OCI-LY7 (cell line): ENCODE data around the gene NBEAL2. TPM values are rescaled to one million over a fixed set of nuclear protein-coding genes. Genes with fewer than 3 reads are reported as not detected.

Experiments
- BruUV-seq: library from RNA; stranded (reverse); fragments of 400-500 nt; replicated peaks from 2 replicates; lab custom pipeline; 2021; lab: Mats Ljungman, UMichigan
- CTCF ChIA-PET: fragments of 300-600 bp; sonication (Branson Sonifier 250); formaldehyde crosslinking; loops from one replicate; lab custom pipeline; 2022; ENCODE audit warnings: antibody characterized with exemption; ENCODE audit not compliant: unreplicated experiment; lab: Charles Lee
- POLR2A ChIA-PET: fragments of 300-600 bp; sonication (Branson Sonifier 250); formaldehyde crosslinking; loops from one replicate; lab custom pipeline; 2022; ENCODE audit warnings: antibody characterized with exemption; lab: Charles Lee
- DNase-seq: peaks from one replicate; pipeline ENCODE4 v3.0.0-alpha.2; 2015; ENCODE audit warnings: low spot score
- H2AFZ ChIP-seq: fragments of 200-600 bp; sonication (generic), shearing (Covaris generic); 2 replicates; pipeline ENCODE4 v1.6.1; 2014; ENCODE audit warnings: mild to moderate bottlenecking, antibody characterized with exemption, low read length, moderate library complexity
- H3K27ac ChIP-seq: fragments of 200-600 bp; sonication (generic); 2 replicates; pipeline ENCODE4 v1.5.1; 2014; ENCODE audit warnings: mixed run types, low read depth, mild to moderate bottlenecking, moderate library complexity, low read length, inconsistent platforms; ENCODE audit not compliant: poor library complexity, severe bottlenecking
- H3K36me3 ChIP-seq: fragments of 200-600 bp; sonication (generic); 2 replicates; pipeline ENCODE4 v1.6.1; 2014; ENCODE audit warnings: mild to moderate bottlenecking, antibody characterized with exemption, low read length, moderate library complexity, mixed read lengths; ENCODE audit not compliant: insufficient read depth
- H3K4me1 ChIP-seq: fragments of 200-600 bp; sonication (generic); 2 replicates; pipeline ENCODE4 v1.5.1; 2014; ENCODE audit warnings: mild to moderate bottlenecking, low read length; ENCODE audit not compliant: insufficient read depth, poor library complexity, severe bottlenecking
- H3K4me2 ChIP-seq: fragments of 200-600 bp; sonication (generic); 2 replicates; pipeline ENCODE4 v1.6.1; 2014; ENCODE audit warnings: mild to moderate bottlenecking, low read length
- H3K4me3 ChIP-seq: fragments of 200-600 bp; sonication (generic); 2 replicates; pipeline ENCODE4 v1.5.1; 2014; ENCODE audit warnings: mild to moderate bottlenecking, low read depth, low read length; ENCODE audit not compliant: poor library complexity, severe bottlenecking
- H3K79me2 ChIP-seq: fragments of 200-600 bp; sonication (generic); 2 replicates; pipeline ENCODE4 v1.6.1; 2016; ENCODE audit warnings: low read depth, mild to moderate bottlenecking, low read length, moderate library complexity, mixed read lengths; ENCODE audit not compliant: insufficient read depth
- H3K9me2 ChIP-seq: fragments of 200-600 bp; sonication (generic); 2 replicates; pipeline ENCODE4 v1.6.1; 2016; ENCODE audit warnings: mild to moderate bottlenecking, low read length, mixed read lengths; ENCODE audit not compliant: insufficient read depth
- H3K9me3 ChIP-seq: fragments of 200-600 bp; sonication (generic); 2 replicates; pipeline ENCODE4 v1.6.1; 2014; ENCODE audit warnings: mild to moderate bottlenecking, mixed run types, low read length, mixed read lengths
- H4K20me1 ChIP-seq: fragments of 200-600 bp; sonication (generic); 2 replicates; pipeline ENCODE4 v1.6.1; 2014; ENCODE audit warnings: mild to moderate bottlenecking, antibody characterized with exemption, low read length, moderate library complexity, mixed read lengths; ENCODE audit not compliant: insufficient read depth
- CTCF ChIP-seq: fragments of 200-600 bp; sonication (generic); conservative IDR thresholded peaks from 2 replicates; pipeline ENCODE4 v1.5.1; 2014; ENCODE audit warnings: mild to moderate bottlenecking, antibody characterized with exemption, low read length, moderate library complexity, mixed read lengths
- EZH2phosphoT487 ChIP-seq: fragments of 200-600 bp; sonication (generic); IDR thresholded peaks from 2 replicates; pipeline ENCODE4 v1.6.1; 2018; ENCODE audit warnings: low read depth, borderline replicate concordance, mild to moderate bottlenecking, mixed run types, antibody characterized with exemption, low read length, moderate library complexity, mixed read lengths
- intact Hi-C: fragments of 100-400 bp; cut with micrococcal nuclease; formaldehyde crosslinking; loops from one replicate; pipeline ENCODE4 v1.10.0; 2022; ENCODE audit not compliant: unreplicated experiment
- total RNA-seq, 2 experiments: library from RNA; depleted of rRNA in 1 of 2; stranded (reverse); fragments of >200 nt in 1 of 2; shearing (Covaris generic) in 1 of 2; gene quantifications; 2 replicates each; pipeline ENCODE4 v1.2.3, GENCODE V29; 2014 to 2022

Gene NBEAL2
- total RNA-seq, 2 experiments from 2014 or later: 74.9 to 149 TPM

- BruUV-seq: no TSS peak
- Histone ChIP-seq H2AFZ (no peak overlapping the region), H3K4me3 (no peak overlapping the region), H3K4me1 (no peaks in the 10 kb centered on the region), H3K27ac (no peak overlapping the region), H3K79me2 (no peaks in the 10 kb centered on the region), H4K20me1 (no peaks in the 10 kb centered on the region), H3K9me3 (no peaks in the 10 kb centered on the region), H3K4me2 (no peak overlapping the region), H3K36me3 (peaks cover 85% of the 10 kb centered on the region), H3K9me2 (no peaks in the 10 kb centered on the region)
- TF ChIP-seq CTCF (peak; percentile 47), EZH2phosphoT487 (no peak)
- intact Hi-C loops: no loop called here
- DNase-seq: no peak
- ChIA-PET CTCF (no interaction called here), POLR2A (interaction anchor here (0.6 kb wide), 1 partner anchor 588 kb away, joined by 4 read pairs; no protein-coding TSS in a partner anchor)
Observed at GRCh38 chr3:47002171-47003055, 22.9 kb downstream of the NBEAL2 start.

GRCh38 chr3:47003056-47003410 lies 23.6 kb downstream of the NBEAL2 start:
- CTCF ChIA-PET: no interaction called here
- Histone ChIP-seq H3K4me3 (no peak overlapping the region), H3K4me2 (no peak overlapping the region), H3K36me3 (peaks cover 89% of the 10 kb centered on the region), H4K20me1 (no peaks in the 10 kb centered on the region), H3K4me1 (no peaks in the 10 kb centered on the region), H3K9me2 (no peaks in the 10 kb centered on the region), H2AFZ (no peak overlapping the region), H3K9me3 (no peaks in the 10 kb centered on the region), H3K27ac (no peak overlapping the region), H3K79me2 (no peaks in the 10 kb centered on the region)
- intact Hi-C loops: no loop called here
- BruUV-seq: no TSS peak
- POLR2A ChIA-PET: no interaction called here
- TF ChIP-seq EZH2phosphoT487: no peak
- TF ChIP-seq CTCF: no peak
- no peak for DNase-seq
